ENCODE data around the gene PCBP4. TPM values are rescaled to one million over a fixed set of nuclear protein-coding genes. Genes with fewer than 3 reads are reported as not detected.
"Not testable (repeated sequence)": the region's sequence is repeated elsewhere in the genome, so short reads cannot be mapped to it uniquely, and the experiment has no call there.

The PCBP4 gene
- total RNA-seq, 1 donor, result 22.4 TPM

DNA sequence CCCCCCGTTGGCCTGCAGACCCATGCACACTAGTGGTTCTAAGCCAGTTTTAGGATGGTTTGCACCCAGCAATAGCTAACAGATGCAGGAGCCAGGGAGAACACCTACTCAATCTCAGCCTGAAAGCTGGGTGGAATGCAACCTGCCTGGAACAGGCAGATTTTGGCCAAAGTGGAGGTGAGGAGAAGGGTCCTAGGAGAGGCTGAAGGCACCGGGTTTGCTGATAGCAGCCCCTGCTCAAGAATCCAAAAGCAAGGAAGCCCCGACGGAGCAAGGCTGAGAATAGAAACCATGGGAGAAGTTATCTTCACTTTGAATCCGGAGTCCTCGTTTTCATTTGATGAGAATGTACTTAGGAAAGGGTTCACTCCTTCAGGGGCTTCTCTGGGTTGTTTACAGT is 35.5 kb downstream of the PCBP4 start:
- DNase-seq (ENCODE audit: insufficient read length, low spot score, missing footprints), result peak; percentile 51
- no peaks in the 10 kb centered on the region for H3K4me1 ChIP-seq (ENCODE audit: insufficient read depth, low read length)
- H4K20me1 ChIP-seq (ENCODE audit: insufficient read depth, low read length), result no peaks in the 10 kb centered on the region
- no peaks in the 10 kb centered on the region for H3K9me3 ChIP-seq (ENCODE audit: low read depth, low read length)
- no peak overlapping the region for H3K4me2 ChIP-seq (ENCODE audit: insufficient read depth, low read length)
- no peaks in the 10 kb centered on the region for H3K79me2 ChIP-seq (ENCODE audit: insufficient read depth, low read length)
- H3K27ac ChIP-seq (ENCODE audit: low read depth, low read length), result no peak overlapping the region
- H3K36me3 ChIP-seq (ENCODE audit: insufficient read depth, low read length), result peaks cover 27% of the 10 kb centered on the region
- H3K27me3 ChIP-seq (ENCODE audit: insufficient read depth, low read length), result no peaks in the 10 kb centered on the region
- TF ChIP-seq, protein P1, sequence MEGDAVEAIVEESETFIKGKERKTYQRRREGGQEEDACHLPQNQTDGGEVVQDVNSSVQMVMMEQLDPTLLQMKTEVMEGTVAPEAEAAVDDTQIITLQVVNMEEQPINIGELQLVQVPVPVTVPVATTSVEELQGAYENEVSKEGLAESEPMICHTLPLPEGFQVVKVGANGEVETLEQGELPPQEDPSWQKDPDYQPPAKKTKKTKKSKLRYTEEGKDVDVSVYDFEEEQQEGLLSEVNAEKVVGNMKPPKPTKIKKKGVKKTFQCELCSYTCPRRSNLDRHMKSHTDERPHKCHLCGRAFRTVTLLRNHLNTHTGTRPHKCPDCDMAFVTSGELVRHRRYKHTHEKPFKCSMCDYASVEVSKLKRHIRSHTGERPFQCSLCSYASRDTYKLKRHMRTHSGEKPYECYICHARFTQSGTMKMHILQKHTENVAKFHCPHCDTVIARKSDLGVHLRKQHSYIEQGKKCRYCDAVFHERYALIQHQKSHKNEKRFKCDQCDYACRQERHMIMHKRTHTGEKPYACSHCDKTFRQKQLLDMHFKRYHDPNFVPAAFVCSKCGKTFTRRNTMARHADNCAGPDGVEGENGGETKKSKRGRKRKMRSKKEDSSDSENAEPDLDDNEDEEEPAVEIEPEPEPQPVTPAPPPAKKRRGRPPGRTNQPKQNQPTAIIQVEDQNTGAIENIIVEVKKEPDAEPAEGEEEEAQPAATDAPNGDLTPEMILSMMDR (IDR thresholded peaks at IDR 0.05; ENCODE audit: extremely low read depth, low read depth, low read length), result no peak
- H2AFZ ChIP-seq (ENCODE audit: low read length), result no peak overlapping the region
- no peak overlapping the region for H3K4me3 ChIP-seq (ENCODE audit: insufficient read depth, low read length)

DNA sequence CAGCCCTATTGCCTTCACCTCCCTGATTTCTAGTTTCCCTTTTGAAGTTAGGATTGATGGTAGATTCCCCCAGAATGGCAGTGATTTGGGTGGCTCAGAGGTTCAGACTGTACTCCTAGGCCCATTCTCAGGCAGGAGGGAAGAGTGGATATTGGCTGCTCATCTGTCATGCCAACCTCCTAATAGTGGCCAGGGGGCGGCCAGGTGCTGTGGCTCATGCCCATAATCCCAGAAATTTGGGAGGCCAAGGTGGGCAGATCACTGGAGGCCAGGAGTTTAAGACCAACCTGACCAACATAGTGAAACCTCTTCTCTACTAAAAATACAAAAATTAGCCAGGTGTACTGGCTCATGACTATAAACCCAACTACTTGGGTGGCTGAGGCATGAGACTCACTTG is 36.8 kb downstream of the PCBP4 start:
- Histone ChIP-seq H4K20me1 (ENCODE audit: insufficient read depth, low read length) (no peaks in the 10 kb centered on the region), H3K27ac (ENCODE audit: low read depth, low read length) (no peak overlapping the region), H3K27me3 (ENCODE audit: insufficient read depth, low read length) (no peaks in the 10 kb centered on the region), H3K9me3 (ENCODE audit: low read depth, low read length) (no peaks in the 10 kb centered on the region), H3K4me2 (ENCODE audit: insufficient read depth, low read length) (no peak overlapping the region), H3K4me1 (ENCODE audit: insufficient read depth, low read length) (no peaks in the 10 kb centered on the region), H3K79me2 (ENCODE audit: insufficient read depth, low read length) (no peaks in the 10 kb centered on the region), H3K4me3 (ENCODE audit: insufficient read depth, low read length) (no peak overlapping the region), H2AFZ (ENCODE audit: low read length) (no peak overlapping the region), H3K36me3 (ENCODE audit: insufficient read depth, low read length) (peaks cover 17% of the 10 kb centered on the region)
- TF ChIP-seq, protein P1 (IDR thresholded peaks at IDR 0.05; ENCODE audit: extremely low read depth, low read depth, low read length), result no peak
- DNase-seq (ENCODE audit: insufficient read length, low spot score, missing footprints), result peak; percentile 27

DNA sequence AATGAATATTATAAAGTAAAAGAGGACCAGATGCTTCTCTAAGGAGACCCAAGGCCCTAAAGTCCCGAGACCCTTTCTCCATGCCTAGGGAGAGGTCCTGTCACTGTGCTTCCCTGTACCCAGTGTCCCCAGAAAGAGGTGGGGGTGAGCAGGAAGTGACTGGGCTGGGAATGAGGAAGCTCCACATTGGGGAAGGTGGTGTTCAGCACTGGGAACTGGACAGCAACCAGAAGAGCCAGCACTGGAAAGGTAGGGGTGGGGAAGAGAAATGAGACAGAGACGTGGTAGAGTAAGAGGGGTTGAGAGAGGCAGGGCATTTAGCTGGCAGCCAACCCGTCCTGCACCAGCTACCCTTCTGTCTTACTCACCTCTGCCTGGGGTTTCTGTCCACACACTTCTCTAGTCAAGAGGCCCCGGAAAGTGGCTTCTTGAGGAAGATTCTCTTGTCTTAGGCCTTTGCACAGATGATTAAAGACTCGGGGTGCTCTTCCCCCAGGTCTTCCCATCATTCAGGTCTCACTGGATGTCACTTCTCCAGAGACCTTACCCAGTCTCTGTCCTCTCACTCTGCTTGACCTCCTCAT is 37.7 kb downstream of the PCBP4 start:
- TF ChIP-seq, protein P1 (IDR thresholded peaks at IDR 0.05; ENCODE audit: extremely low read depth, low read depth, low read length), result no peak
- Histone ChIP-seq H3K36me3 (ENCODE audit: insufficient read depth, low read length) (peaks cover 7% of the 10 kb centered on the region), H3K9me3 (ENCODE audit: low read depth, low read length) (no peaks in the 10 kb centered on the region), H3K27ac (ENCODE audit: low read depth, low read length) (no peak overlapping the region), H3K4me1 (ENCODE audit: insufficient read depth, low read length) (no peaks in the 10 kb centered on the region), H4K20me1 (ENCODE audit: insufficient read depth, low read length) (no peaks in the 10 kb centered on the region), H2AFZ (ENCODE audit: low read length) (no peak overlapping the region), H3K79me2 (ENCODE audit: insufficient read depth, low read length) (no peaks in the 10 kb centered on the region), H3K27me3 (ENCODE audit: insufficient read depth, low read length) (no peaks in the 10 kb centered on the region), H3K4me3 (ENCODE audit: insufficient read depth, low read length) (no peak overlapping the region), H3K4me2 (ENCODE audit: insufficient read depth, low read length) (no peak overlapping the region)
- DNase-seq (ENCODE audit: insufficient read length, low spot score, missing footprints), result peak; percentile 47

GRCh38 chr3:51928981-51929380 is 38.3 kb downstream of the PCBP4 start:
- H2AFZ ChIP-seq (ENCODE audit: low read length); H3K36me3 ChIP-seq (ENCODE audit: insufficient read depth, low read length); H3K4me3 ChIP-seq (ENCODE audit: insufficient read depth, low read length); H3K27ac ChIP-seq (ENCODE audit: low read depth, low read length); H4K20me1 ChIP-seq (ENCODE audit: insufficient read depth, low read length); H3K4me2 ChIP-seq (ENCODE audit: insufficient read depth, low read length); H3K4me1 ChIP-seq (ENCODE audit: insufficient read depth, low read length); H3K9me3 ChIP-seq (ENCODE audit: low read depth, low read length); H3K27me3 ChIP-seq (ENCODE audit: insufficient read depth, low read length); H3K79me2 ChIP-seq (ENCODE audit: insufficient read depth, low read length): not testable (repeated sequence)
- peak; percentile 14 for DNase-seq (ENCODE audit: insufficient read length, low spot score, missing footprints)

Data from osteoblast (primary cell).